GM21390 (cell line): Measurements from ENCODE around the gene RIC3.

ENCODE experiments used
- ATAC-seq: cut with Tn5 transposase; IDR thresholded peaks from one replicate; pipeline ENCODE4 v1.9.1; 2021; ENCODE audit not compliant: unreplicated experiment

RIC3 gene

DNA sequence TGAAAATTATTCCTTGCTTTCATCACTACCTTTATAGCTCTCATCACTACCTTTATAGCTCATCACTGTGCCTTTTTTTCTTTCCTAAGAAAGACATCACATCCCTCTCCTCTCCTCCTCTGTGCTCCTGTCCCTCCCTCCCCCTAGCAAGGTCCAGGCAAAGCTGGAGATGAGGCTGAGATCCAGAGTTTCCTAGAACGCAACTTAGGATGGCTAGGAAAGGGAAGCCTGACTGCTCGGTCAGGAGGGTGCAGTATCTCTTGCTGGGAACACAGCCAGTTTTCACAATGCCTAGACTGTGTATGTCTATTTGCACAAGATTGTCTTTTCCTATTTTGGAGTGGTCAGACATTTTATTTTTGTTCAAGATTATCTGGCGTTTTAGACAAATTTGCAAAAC is 63.2 kb downstream of the RIC3 start:
- no peak for ATAC-seq

DNA sequence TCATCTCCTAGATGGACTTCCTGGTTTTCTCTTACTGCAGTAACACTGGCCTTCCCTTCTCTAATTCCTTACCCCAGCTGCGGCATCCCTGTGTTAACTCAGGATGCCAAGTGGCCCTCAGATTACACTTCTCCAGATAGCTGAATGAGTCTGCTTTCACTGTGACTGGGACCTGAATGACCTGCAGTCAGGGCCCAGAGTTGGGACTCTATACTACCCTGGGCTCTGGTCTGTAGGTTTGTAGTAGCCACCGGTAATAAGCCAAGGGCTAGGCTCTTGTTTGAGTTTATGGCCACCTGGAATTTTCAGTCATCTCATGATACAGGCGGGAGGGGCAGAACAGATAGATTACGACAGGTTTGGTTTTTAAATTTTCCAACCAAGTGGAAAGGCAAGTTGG is 63.7 kb downstream of the RIC3 start:
- ATAC-seq = no peak

DNA sequence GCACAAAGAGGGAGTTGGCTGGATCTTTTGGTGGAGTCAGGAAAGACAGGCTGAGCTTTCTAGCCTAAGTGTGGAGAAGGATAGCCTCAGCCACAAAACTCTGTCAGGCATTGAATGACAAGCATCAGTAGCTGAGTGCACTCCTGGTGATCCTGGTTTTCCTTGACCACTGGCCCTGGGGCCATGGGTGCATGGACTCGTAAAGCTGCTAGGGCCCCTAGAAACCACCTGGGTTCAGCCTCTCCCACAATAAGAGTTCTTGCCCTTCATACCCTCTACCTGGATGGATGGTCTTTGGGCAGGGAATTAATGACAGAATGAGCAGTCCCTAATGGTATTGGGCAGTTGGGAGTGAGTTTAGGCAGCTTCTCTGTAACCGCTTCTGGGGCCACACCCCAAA is 64.9 kb downstream of the RIC3 start:
- ATAC-seq = no peak

DNA sequence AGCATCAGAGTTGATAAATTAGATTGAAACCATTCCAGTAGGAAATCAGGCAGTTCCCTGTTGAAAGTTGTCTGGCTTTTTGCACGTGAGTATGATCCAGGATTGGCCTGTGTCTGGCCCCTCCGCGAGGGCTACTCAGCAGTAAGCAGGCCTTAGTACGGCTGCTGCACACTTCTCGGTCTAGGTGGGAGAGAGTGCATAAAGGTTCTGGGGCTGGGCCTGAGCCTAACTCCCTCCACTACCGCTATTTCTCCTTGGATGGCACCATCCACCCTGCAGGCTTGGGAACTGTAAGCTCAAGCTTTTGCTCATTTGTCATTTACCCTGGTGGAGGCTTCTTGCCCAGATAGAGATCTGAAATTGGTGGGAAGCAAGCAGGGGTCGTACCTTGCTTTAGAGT is 65.9 kb downstream of the RIC3 start:
- no peak for ATAC-seq

DNA sequence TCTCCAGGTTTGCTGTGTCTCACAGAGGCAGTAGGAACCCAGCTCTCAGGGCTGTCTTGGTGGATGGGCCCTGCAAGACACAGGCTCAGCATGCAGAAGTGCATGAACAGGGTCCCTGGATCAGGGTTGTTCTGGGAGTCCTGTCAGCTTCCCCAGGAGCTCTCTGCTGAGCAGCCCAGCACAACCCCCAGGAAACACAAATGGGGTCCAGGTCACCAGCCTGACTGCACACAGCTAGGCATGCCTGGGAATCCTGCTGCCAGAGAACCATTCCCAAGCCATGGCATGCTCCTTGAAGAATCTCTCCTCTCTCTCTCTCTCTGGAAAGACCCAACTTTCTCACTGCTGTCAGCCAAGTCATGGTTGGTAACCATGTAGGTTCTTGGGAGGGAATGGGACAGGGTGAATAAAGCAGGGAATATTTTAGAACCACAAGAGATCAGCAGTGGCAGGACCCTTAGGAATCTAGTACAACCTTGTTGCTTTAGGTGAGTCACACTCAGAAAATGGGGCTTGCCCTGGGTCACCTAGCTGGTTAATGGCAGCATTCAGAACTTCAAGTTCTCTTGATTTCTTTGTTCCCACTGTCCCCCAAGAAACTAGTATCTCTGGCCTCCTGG is 66.4 kb downstream of the RIC3 start:
- no peak for ATAC-seq

DNA sequence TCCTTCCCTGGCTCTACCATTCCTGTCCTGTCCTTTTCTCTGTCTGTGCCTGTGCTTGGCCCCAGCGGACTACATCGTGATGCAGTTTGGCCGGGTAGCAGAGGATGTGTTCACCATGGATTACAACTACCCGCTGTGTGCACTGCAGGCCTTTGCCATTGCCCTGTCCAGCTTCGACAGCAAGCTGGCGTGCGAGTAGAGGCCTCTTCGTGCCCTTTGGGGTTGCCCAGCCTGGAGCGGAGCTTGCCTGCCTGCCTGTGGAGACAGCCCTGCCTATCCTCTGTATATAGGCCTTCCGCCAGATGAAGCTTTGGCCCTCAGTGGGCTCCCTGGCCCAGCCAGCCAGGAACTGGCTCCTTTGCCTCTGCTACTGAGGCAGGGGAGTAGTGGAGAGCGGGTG is 67.4 kb downstream of the RIC3 start:
- no peak for ATAC-seq

DNA sequence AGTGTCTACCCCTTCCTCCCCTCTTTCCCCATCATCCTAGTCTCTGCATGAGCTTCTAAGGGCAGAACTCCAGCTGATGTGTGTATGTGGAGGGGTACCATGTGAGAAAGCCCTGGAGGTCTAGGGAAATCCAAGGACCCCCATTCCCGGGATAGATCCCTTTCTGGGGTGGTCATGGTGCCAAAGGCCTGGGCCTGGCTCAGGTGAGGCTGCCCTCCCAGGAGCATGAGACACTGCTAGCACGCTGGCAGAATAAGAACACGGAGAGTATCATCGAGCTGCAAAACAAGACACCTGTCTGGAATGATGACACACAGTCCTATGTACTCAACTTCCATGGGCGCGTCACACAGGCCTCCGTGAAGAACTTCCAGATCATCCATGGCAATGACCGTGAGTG is 68.2 kb downstream of the RIC3 start:
- ATAC-seq = no peak

DNA sequence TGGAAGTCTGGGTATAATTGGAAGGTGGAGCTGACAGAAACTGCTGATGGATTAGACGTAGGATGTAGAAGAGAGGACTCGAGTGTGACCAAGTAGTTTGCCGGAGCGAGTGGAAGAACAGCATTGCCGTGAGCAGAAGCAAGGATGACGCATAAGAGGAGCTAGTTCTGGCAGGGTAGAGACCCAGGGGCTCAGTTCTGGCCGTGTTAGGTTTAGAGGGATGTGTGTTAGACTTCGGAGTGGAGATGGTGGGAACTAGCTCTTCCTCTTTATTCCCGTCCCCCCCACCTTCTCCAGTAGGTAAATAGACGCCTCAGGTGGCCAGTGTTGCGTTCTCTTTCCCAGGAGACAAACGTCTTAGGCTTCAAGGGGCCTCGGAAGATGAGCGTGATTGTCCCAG is 68.7 kb downstream of the RIC3 start:
- ATAC-seq = no peak

DNA sequence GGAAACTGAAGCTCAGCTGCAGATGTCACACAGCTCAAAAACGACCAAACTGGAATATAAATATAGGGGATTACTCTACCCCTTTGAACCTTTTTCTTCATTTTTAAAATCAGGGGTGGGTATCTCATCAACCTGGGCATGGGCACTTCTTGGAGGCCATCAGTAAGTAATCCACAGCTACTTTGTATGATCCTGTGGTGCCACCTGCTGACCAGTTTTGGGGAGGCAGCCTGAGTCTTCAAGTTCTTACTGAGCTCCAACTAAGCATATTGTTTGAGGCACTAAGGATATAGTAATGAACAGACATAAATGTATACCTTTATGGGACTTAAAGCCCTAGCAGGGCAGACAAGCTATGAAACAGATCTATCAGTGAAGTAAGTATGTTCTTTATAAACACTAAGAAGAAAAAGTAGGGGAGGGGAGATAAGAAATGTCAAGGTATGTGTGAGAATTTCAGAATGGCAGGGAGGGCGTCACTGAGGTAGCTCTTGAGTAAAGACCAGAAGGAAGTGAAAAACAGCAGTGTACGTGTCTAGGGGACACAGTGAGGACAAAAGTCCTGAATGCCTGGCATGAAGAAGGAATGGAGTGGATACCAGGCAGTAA is 69.4 kb downstream of the RIC3 start:
- peak; percentile 60 for ATAC-seq

DNA sequence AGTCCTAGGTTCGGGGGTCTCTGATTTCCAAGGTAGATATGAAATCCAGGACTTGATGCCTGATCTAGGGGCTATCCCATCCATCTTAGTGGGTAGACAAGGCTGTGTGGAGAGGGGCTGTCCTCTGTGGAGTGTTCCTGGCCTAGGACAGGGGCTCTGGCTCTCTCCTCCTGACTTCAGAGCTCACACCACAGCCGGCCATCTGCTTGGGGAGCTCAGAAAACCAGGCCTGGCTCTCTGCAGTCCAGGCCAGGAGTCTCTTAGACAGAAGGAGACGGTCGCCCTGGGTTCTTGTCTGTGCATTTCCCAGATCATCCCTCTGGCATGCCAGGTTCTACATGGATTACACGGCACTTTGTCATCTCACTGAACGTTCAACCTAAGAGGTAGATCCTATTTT is 69.9 kb downstream of the RIC3 start:
- no peak for ATAC-seq

DNA sequence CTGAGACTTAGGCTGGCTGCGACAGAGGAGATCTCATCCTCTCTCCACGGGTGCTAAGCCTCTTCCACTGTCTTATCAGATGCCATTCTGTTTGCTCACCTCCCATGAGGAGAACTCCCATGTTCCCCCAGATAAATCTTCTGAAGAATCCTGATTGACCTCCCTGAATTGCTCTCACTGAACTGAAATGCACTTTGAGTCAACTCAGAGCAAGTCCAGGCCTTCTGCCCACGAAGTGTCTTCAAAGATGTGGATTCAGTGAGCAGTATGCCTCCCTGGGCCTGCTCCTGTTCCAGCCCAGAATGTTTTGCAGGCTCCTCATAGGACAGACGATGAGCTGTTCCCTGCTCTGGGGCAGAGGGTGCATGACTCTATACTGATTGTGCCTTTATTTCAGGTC is 70.5 kb downstream of the RIC3 start:
- no peak for ATAC-seq

DNA sequence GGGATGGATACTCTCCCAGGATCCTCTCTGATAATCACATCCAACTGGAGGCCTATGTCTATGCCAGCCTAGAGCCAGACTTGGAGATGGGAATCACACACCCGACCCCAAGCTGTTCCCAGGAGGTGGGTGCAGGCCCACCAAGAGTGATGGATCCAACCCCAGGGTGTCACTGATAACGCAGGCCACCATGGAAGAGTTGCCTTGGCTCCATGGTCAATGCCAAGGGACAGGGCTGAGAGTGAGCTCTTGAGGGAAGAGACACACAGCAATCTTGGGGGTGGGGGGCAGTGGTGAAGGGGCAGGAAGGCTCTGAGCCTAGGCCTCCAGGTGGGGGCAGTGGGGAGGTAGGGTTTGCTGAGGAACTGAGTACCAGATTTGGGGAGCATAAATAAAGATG is 70.9 kb downstream of the RIC3 start:
- no peak for ATAC-seq

DNA sequence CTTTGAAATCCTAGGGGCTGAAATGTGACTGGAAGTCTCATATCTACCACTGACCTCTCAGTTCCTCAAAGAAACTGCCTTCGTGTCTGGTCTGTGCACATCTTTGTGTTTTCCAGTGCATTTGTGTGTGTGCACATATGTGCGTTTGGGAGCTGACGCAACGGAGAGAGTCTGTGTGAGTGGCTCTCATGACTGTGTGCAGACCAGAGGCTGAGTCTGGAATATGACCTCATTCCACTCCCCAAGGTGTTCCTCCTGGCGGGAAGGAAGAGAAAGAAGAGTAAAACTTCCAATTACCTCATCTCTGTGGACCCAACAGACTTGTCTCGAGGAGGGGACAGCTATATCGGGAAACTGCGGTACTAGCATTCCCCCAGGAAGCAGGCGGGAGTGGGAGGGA is 71.4 kb downstream of the RIC3 start:
- ATAC-seq = no peak

DNA sequence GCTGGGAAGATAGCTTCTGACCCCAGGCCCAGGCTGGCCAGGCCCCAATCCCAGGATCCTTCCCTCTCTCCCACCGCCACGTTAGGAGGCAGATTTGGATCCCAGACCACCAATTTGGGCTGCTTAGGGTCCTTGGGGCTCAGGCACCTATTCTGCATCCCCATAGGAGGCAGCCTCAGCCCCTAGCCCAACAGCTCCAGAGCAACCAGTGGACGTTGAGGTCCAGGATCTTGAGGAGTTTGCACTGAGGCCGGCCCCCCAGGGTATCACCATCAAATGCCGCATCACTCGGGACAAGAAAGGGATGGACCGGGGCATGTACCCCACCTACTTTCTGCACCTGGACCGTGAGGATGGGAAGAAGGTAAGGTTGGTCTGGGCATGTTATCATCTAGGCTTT is 71.8 kb downstream of the RIC3 start:
- ATAC-seq = no peak

DNA sequence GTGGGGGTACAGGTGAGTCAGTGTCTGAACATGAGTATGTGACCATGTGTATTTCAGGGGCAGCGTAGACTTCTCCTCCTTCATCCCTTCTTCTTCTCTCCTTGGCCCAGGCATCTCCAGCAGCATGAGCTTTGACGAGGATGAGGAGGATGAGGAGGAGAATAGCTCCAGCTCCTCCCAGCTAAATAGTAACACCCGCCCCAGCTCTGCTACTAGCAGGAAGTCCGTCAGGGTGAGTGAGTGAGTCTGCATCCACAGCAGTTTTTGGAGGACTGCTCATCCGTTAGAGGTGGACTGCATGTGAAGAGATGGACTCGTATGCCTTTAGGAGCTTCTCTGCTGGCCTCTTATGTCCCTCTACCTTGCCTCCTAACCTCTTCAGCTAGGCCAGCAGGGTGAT is 72.2 kb downstream of the RIC3 start:
- no peak for ATAC-seq

DNA sequence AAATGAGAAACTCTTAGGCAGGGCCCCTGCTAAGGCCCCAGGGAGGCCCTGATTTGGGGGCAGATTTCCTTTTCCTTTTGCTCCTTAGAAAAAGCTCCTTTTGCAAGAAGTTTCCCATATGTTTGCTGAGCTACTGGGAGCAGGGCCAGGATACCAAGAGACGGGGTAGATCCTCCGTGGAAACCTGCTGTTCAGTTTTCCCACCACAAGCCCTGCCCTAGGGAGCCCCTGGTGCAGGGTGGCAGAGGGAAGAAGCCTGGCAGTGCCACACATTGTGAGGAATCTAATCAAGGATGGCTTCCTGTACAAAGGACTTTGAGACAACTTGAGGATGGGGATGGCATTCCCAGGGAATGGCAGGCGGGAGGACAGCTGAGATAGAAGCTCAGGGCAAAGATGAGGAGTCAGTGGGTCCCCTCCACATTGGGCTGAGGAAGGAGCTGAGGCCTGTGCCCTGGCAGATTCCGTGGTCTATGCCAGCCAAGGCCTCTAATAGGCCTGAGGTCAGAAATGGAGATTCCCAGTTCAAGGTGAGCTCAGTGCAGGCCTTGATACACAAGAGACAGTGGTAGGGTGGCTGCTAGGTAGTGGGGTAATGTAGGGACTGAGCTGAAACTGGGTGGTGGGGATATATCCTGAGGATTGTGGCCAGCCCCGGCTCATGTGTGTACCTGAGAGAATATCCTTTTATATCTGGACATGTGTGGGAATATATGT is 72.9 kb downstream of the RIC3 start:
- ATAC-seq = no peak

DNA sequence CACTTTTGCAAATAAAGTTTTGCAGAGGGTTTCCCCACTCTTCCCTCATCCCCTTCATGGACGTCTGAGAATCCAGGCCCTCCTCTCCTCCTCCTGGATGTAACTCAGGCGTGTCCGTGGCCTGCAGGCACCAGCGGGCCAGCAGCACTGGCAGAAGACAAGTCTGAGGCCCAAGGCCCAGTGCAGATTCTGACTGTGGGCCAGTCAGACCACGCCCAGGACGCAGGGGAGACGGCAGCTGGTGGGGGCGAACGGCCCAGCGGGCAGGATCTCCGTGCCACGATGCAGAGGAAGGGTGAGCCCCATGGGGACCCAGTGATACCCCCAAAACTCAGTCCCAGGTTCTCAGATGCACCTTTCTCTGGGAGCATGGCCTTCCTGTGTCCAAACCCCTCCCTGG is 73.5 kb downstream of the RIC3 start:
- no peak for ATAC-seq

DNA sequence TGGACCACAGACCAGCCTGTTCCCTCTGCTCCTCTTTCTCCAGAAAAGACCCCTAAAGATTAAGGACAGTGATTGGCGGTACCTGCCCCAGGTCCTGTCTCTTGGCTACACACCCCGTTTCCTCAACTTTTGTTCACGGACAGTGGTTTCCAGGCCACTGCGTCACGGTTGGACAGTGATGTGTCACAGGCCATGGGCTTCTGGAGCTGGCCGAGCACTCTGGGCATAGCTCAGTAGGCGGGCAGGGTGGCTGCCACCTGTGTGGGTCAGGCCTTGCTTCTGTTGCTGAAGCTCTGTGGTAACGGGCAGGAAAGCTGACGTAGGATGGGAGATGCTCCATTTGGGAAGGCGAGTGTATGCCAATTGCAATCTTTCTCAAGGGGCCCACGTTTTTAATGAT is 74.2 kb downstream of the RIC3 start:
- ATAC-seq = no peak

DNA sequence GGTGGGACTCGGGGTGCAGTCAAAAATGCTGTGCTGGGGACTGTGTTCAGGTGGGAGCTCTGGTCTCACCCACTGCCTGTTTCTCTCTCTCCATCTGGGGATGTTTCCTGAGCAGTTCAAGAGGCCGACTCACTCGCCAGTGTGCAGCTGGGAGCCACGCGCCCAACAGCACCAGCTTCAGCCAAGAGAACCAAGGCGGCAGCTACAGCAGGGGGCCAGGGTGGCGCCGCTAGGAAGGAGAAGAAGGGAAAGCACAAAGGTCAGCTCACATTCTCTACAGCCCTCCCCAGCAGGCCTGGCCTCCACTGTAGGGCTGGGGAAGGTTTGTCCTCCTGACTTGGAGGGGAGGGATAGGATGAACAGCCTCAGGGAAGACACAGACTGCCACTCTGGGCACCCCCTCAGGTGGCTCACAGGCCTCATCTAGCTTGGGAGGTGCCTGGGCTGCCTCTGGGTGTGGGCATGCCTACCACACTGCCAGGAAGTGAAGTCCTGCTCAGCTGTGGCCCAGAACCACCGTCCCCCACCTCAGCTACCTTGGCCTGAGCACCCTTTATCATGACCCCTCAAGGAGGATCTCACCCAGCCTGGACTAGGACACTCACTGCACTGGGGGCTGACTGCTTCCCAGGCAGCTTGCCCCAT is 74.8 kb downstream of the RIC3 start:
- no peak for ATAC-seq

DNA sequence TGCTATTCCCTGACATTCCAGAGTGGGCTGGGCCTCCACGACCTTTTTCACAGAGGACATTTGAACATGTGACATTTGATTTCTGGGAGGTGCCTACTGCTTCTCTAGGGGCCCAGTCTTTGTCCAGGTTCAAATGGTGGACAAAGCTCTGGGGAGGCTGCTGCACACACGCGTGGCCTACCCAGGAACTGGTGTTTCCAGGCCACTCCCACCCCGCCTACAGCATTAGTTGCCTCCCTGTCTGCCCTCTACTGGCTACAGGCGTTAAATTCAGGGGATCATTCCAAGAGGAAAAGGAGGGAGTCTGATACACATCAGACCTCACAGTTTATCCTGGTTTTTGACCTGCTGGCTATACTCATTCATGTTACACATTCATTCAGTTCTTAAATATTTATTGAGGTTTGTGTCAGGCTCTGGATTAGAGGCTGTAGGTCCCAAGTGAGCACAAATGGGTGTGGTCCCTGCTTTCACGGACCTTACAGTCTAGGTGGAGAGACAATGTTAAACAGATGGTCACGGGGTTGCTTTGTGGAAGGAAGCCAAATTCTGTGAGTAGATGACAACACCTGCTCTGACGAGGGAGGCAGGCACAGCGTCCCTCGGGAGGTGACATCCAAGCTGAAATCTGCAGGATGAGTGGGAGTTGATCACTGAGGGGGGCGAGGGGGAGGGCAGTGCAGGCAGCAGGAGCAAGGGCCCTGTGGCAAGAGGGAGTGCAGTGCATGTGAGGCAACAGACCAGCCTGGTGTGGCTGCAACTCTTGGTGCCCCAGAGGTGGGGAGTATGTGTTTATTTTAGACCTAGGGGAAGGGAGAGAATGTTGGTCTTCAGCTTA is 76.0 kb downstream of the RIC3 start:
- peak; percentile 85 for ATAC-seq

DNA sequence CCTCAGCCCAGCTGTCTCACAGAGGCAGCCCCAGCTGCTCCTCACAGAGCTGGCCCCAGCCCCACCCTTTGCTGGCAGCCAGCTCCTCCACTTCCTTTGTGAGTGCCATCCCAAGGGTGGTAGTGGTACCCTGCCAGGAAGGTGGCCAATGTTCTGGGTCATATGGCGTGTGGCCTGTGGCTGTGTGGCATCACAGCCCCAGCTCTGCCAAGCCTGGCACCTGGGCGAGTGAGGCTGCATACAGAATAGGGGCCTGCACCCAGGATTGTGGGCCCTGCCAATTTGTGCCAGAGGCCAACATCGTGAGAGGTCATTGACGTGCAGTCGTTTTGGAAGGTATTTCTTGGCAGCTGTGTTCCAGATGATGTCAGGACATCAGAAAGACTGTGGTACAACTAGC is 77.1 kb downstream of the RIC3 start:
- ATAC-seq = no peak
